HepG2 (cell line): ENCODE measurements around the gene PLEKHH3. TPM values are rescaled to one million over a fixed set of nuclear protein-coding genes. Genes with fewer than 3 reads are reported as not detected.

ENCODE experiments used
- BCL6 ChIP-seq: IDR thresholded peaks from 2 replicates; pipeline ENCODE4 v1.6.1; 2016; ENCODE audit warnings: missing genetic modification reagents, missing compliant biosample characterization
- CBX5 ChIP-seq: sonication (generic); formaldehyde crosslinking; IDR thresholded peaks from 2 replicates; pipeline ENCODE4 v1.4.0; 2020; ENCODE audit warnings: missing genetic modification reagents, borderline replicate concordance
- CSRNP1 ChIP-seq: sonication (generic); formaldehyde crosslinking; IDR thresholded peaks from 2 replicates; pipeline ENCODE4 v1.8.1; 2023; ENCODE audit warnings: mild to moderate bottlenecking, missing genetic modification reagents
- HHEX ChIP-seq: IDR thresholded peaks from 2 replicates; pipeline ENCODE4 v1.6.1; 2016; ENCODE audit warnings: control low read depth
- HOXA3 ChIP-seq: sonication (generic); formaldehyde crosslinking; IDR thresholded peaks from 2 replicates; pipeline ENCODE4 v1.5.0; 2020; ENCODE audit warnings: missing genetic modification reagents
- IRX3 ChIP-seq: sonication (generic); formaldehyde crosslinking; IDR thresholded peaks from 2 replicates; pipeline ENCODE4 v1.8.1; 2023; ENCODE audit warnings: mild to moderate bottlenecking, low read depth, missing genetic modification reagents, borderline replicate concordance
- KMT2A ChIP-seq: sonication (generic); formaldehyde crosslinking; IDR thresholded peaks from 2 replicates; pipeline ENCODE4 v1.4.0; 2020; ENCODE audit warnings: missing genetic modification reagents
- MTF1 ChIP-seq: sonication (generic); formaldehyde crosslinking; IDR thresholded peaks from 2 replicates; pipeline ENCODE4 v1.5.0; 2020; ENCODE audit warnings: missing genetic modification reagents
- NFE2L2 ChIP-seq: fragments of 150-350 bp; IDR thresholded peaks from 2 replicates; pipeline ENCODE4 v1.6.1; 2014; ENCODE audit warnings: low read length
- RBFOX2 ChIP-seq: fragments of 200-400 bp; formaldehyde crosslinking; IDR thresholded peaks from 2 replicates; pipeline ENCODE4 v1.6.1; 2017; ENCODE audit warnings: low read depth, mild to moderate bottlenecking, low read length
- SIN3B ChIP-seq: fragments of 150-350 bp; IDR thresholded peaks from 2 replicates; pipeline ENCODE4 v1.6.1; 2014; ENCODE audit warnings: low read length
- SNAI1 ChIP-seq: sonication (generic); formaldehyde crosslinking; IDR thresholded peaks from 2 replicates; pipeline ENCODE4 v1.5.0; 2020; ENCODE audit warnings: mild to moderate bottlenecking, missing genetic modification reagents, borderline replicate concordance
- SP1 ChIP-seq, 2 experiments: fragments of 450-650 bp in 1 of 2; sonication (generic) in 1 of 2; formaldehyde crosslinking in 1 of 2; IDR thresholded peaks; 2 replicates each; pipeline versions ENCODE4 v1.4.0 to v1.6.1; 2016 to 2020; ENCODE audit warnings: missing genetic modification reagents in 1 of 2
- TBP ChIP-seq: sonication (generic); formaldehyde crosslinking; IDR thresholded peaks from 2 replicates; pipeline ENCODE4 v1.5.0; 2020; ENCODE audit warnings: missing genetic modification reagents
- TEAD2 ChIP-seq: sonication (generic); formaldehyde crosslinking; IDR thresholded peaks from 2 replicates; pipeline ENCODE4 v1.9.0; 2021; ENCODE audit warnings: missing genetic modification reagents
- TRIM24 ChIP-seq: sonication (generic); formaldehyde crosslinking; IDR thresholded peaks from 2 replicates; pipeline ENCODE4 v1.8.0; 2022; ENCODE audit warnings: mild to moderate bottlenecking, missing genetic modification reagents
- YY1 ChIP-seq: IDR thresholded peaks from 2 replicates; pipeline ENCODE4 v1.6.1; 2011; ENCODE audit warnings: low read length, low read depth, moderate library complexity, mild to moderate bottlenecking; ENCODE audit not compliant: insufficient read depth, insufficient replicate concordance
- ZFP1 ChIP-seq: IDR thresholded peaks from 2 replicates; pipeline ENCODE4 v1.6.1; 2016
- ZMAT3 ChIP-seq: sonication (generic); formaldehyde crosslinking; conservative IDR thresholded peaks from 2 replicates; pipeline ENCODE4 v1.7.0; 2021; ENCODE audit warnings: missing genetic modification reagents
- ZNF205 ChIP-seq: IDR thresholded peaks from 2 replicates; pipeline ENCODE4 v1.6.1; 2018; ENCODE audit warnings: missing biosample characterization, missing genetic modification reagents
- ZNF530 ChIP-seq: sonication (generic); formaldehyde crosslinking; IDR thresholded peaks from 2 replicates; pipeline ENCODE4 v1.5.0; 2020; ENCODE audit warnings: low read depth, mild to moderate bottlenecking, missing genetic modification reagents
- ZNF674 ChIP-seq: sonication (generic); formaldehyde crosslinking; IDR thresholded peaks from 2 replicates; pipeline ENCODE4 v1.5.0; 2020; ENCODE audit warnings: low read depth, mild to moderate bottlenecking, missing genetic modification reagents
- ZNF773 ChIP-seq: sonication (generic); formaldehyde crosslinking; IDR thresholded peaks from 2 replicates; pipeline ENCODE4 v1.4.0; 2020; ENCODE audit warnings: missing genetic modification reagents, borderline replicate concordance
- ZNF792 ChIP-seq: IDR thresholded peaks from 2 replicates; pipeline ENCODE4 v1.6.1; 2016
- ZNF891 ChIP-seq: sonication (generic); formaldehyde crosslinking; IDR thresholded peaks from 2 replicates; pipeline ENCODE4 v1.5.0; 2020; ENCODE audit warnings: mild to moderate bottlenecking, missing genetic modification reagents
- polyA plus RNA-seq, 8 experiments: library from polyadenylated mRNA; depleted of rRNA in 3 of 8; stranded (reverse) in 7 of 8; unstranded in 1 of 8; fragments of >200 nt; fragmentation: Illumina TruSeq in 4 of 8; extraction: Trizol in 4 of 8; gene quantifications; 2 replicates each; pipeline versions ENCODE4 v1.2.1 to v1.2.3, GENCODE V29; 2011 to 2016; ENCODE audit warnings: low read depth in 4 of 8, missing spikeins in 1 of 8, mixed read lengths in 1 of 8; ENCODE audit not compliant: insufficient read depth in 1 of 8
- total RNA-seq, 5 experiments: library from RNA; depleted of rRNA; stranded (reverse); fragments of >200 nt; fragmentation: Illumina TruSeq; extraction: Trizol; gene quantifications; 2 replicates each; pipeline ENCODE4 v1.2.3, GENCODE V29; 2016; ENCODE audit warnings: low read depth in 1 of 5
- TF ChIP-seq, protein P1 (sequence below): sonication (generic); formaldehyde crosslinking; IDR thresholded peaks from 2 replicates; pipeline ENCODE4 v1.4.0; 2020; ENCODE audit warnings: missing genetic modification reagents
- TF ChIP-seq, protein P2 (sequence below): sonication (generic); formaldehyde crosslinking; IDR thresholded peaks from 2 replicates; pipeline ENCODE4 v1.9.0; 2022; ENCODE audit warnings: missing genetic modification reagents, mild to moderate bottlenecking, borderline replicate concordance
- TF ChIP-seq, protein P3 (sequence below): IDR thresholded peaks from 2 replicates; pipeline ENCODE4 v1.6.1; 2016

PLEKHH3 gene
- total and polyA plus RNA-seq, 2 of the 13 experiments (the other 11 are each of a cell fraction or from before 2014, with no cell fraction given): 6.0 to 19.9 TPM

- no peak for TF ChIP-seq ZNF530 (CRISPR knock-in tag)
- TF ChIP-seq TBP (CRISPR knock-in tag): no peak
- TF ChIP-seq YY1: peak; percentile 85
- 0 out of 2 replicates have a peak, but pooled peaks have one; percentile 1 for TF ChIP-seq NFE2L2
- no peak for TF ChIP-seq ZNF205 (CRISPR knock-in tag)
- TF ChIP-seq SIN3B: no peak
- TF ChIP-seq ZNF773 (CRISPR knock-in tag): no peak
- no peak for TF ChIP-seq SP1 (IDR thresholded peaks at IDR 0.05)
- TF ChIP-seq SP1 (CRISPR knock-in tag; IDR thresholded peaks at IDR 0.05): no peak
- no peak; the same call in 1 of the 2 replicates for TF ChIP-seq ZNF792 (CRISPR knock-in tag)
- no peak for TF ChIP-seq ZFP1 (CRISPR knock-in tag)
- peak; percentile 93 for TF ChIP-seq BCL6
- no peak for TF ChIP-seq ZNF674 (CRISPR knock-in tag)
- TF ChIP-seq IRX3 (CRISPR knock-in tag): no peak
- TF ChIP-seq, protein P1, sequence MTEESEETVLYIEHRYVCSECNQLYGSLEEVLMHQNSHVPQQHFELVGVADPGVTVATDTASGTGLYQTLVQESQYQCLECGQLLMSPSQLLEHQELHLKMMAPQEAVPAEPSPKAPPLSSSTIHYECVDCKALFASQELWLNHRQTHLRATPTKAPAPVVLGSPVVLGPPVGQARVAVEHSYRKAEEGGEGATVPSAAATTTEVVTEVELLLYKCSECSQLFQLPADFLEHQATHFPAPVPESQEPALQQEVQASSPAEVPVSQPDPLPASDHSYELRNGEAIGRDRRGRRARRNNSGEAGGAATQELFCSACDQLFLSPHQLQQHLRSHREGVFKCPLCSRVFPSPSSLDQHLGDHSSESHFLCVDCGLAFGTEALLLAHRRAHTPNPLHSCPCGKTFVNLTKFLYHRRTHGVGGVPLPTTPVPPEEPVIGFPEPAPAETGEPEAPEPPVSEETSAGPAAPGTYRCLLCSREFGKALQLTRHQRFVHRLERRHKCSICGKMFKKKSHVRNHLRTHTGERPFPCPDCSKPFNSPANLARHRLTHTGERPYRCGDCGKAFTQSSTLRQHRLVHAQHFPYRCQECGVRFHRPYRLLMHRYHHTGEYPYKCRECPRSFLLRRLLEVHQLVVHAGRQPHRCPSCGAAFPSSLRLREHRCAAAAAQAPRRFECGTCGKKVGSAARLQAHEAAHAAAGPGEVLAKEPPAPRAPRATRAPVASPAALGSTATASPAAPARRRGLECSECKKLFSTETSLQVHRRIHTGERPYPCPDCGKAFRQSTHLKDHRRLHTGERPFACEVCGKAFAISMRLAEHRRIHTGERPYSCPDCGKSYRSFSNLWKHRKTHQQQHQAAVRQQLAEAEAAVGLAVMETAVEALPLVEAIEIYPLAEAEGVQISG (CRISPR knock-in tag): no peak
- no peak for TF ChIP-seq HOXA3 (CRISPR knock-in tag)
- no peak; the same call in 1 of the 2 replicates for TF ChIP-seq ZMAT3
- TF ChIP-seq, protein P2, sequence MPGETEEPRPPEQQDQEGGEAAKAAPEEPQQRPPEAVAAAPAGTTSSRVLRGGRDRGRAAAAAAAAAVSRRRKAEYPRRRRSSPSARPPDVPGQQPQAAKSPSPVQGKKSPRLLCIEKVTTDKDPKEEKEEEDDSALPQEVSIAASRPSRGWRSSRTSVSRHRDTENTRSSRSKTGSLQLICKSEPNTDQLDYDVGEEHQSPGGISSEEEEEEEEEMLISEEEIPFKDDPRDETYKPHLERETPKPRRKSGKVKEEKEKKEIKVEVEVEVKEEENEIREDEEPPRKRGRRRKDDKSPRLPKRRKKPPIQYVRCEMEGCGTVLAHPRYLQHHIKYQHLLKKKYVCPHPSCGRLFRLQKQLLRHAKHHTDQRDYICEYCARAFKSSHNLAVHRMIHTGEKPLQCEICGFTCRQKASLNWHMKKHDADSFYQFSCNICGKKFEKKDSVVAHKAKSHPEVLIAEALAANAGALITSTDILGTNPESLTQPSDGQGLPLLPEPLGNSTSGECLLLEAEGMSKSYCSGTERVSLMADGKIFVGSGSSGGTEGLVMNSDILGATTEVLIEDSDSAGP (CRISPR knock-in tag): 0 out of 2 replicates have a peak, but pooled peaks have one; percentile 10
- no peak for TF ChIP-seq CSRNP1 (CRISPR knock-in tag)
- no peak for TF ChIP-seq HHEX
- no peak for TF ChIP-seq SNAI1 (CRISPR knock-in tag)
- no peak for TF ChIP-seq MTF1 (CRISPR knock-in tag)
- no peak for TF ChIP-seq CBX5 (CRISPR knock-in tag)
- TF ChIP-seq, protein P3, sequence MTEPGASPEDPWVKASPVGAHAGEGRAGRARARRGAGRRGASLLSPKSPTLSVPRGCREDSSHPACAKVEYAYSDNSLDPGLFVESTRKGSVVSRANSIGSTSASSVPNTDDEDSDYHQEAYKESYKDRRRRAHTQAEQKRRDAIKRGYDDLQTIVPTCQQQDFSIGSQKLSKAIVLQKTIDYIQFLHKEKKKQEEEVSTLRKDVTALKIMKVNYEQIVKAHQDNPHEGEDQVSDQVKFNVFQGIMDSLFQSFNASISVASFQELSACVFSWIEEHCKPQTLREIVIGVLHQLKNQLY (CRISPR knock-in tag): no peak
- TF ChIP-seq KMT2A (CRISPR knock-in tag): no peak
- no peak for TF ChIP-seq ZNF891 (CRISPR knock-in tag)
- TF ChIP-seq TRIM24: no peak
- TF ChIP-seq TEAD2 (CRISPR knock-in tag): no peak
- no peak for TF ChIP-seq RBFOX2
Observed at GRCh38 chr17:42678951-42679491, 2.2 kb upstream of the PLEKHH3 start (continued).
